ENCODE measurements around the gene ABCC8. TPM values are rescaled to one million over a fixed set of nuclear protein-coding genes. Genes with fewer than 3 reads are reported as not detected.

Gene ABCC8
- total and polyA plus RNA-seq, 2 of the 8 experiments (the other 6 are each of a cell fraction or from before 2014, with no cell fraction given), result 3.7 to 4.9 TPM

- TF ChIP-seq KDM4A (IDR thresholded peaks at IDR 0.05; ENCODE audit: low read depth, low read length, severe bottlenecking) (peak; percentile 75), RNF2 (IDR thresholded peaks at IDR 0.05; ENCODE audit: borderline replicate concordance, low read depth, low read length, missing control alignments, poor library complexity, severe bottlenecking) (peak; percentile 45), TAF1 (IDR thresholded peaks at IDR 0.05; ENCODE audit: low read depth, low read length) (peak; percentile 36; the same call in 1 of the 2 replicates), EP300 (IDR thresholded peaks at IDR 0.05; ENCODE audit: borderline replicate concordance in 1 of 2, low read depth in 2 of 2, low read length in 2 of 2) (no peak), CTCF (IDR thresholded peaks at IDR 0.05; ENCODE audit: control extremely low read depth in 1 of 3, insufficient read depth in 1 of 3, low read depth in 1 of 3, low read length in 3 of 3) (no peak), POU5F1 (IDR thresholded peaks at IDR 0.05; ENCODE audit: low read depth, low read length) (no peak), SIN3A (conservative IDR thresholded peaks at IDR 0.05 in 1 of 2, IDR thresholded peaks at IDR 0.05 in 1 of 2; ENCODE audit: low read depth in 1 of 2, low read length in 2 of 2) (no peak), MAFK (IDR thresholded peaks at IDR 0.05; ENCODE audit: low read depth, low read length) (no peak), SP1 (IDR thresholded peaks at IDR 0.05; ENCODE audit: low read depth, low read length) (no peak), HDAC2 (IDR thresholded peaks at IDR 0.05; ENCODE audit: borderline replicate concordance in 1 of 2, low read depth in 2 of 2, low read length in 2 of 2) (peak in 1 of 2 experiments; percentile 66; a peak in 1 of 4 replicates), CHD2 (IDR thresholded peaks at IDR 0.05; ENCODE audit: low read length) (peak; percentile 86), ASH2L (IDR thresholded peaks at IDR 0.05; ENCODE audit: low read length) (peak; percentile 32), PHF8 (conservative IDR thresholded peaks at IDR 0.05; ENCODE audit: low read depth, low read length) (peak; percentile 37; the same call in 1 of the 2 replicates), SUZ12 (IDR thresholded peaks at IDR 0.05; ENCODE audit: low read length) (peak; percentile 69; the same call in 1 of the 2 replicates), GTF2F1 (IDR thresholded peaks at IDR 0.05; ENCODE audit: borderline replicate concordance, low read depth, low read length) (no peak), E2F6 (IDR thresholded peaks at IDR 0.05) (peak; percentile 86), CEBPB (IDR thresholded peaks at IDR 0.05; ENCODE audit: low read depth, low read length) (peak; percentile 59), TBP (IDR thresholded peaks at IDR 0.05; ENCODE audit: low read depth, low read length) (no peak), JUN (IDR thresholded peaks at IDR 0.05; ENCODE audit: low read depth, low read length) (no peak)
These were observed 125.0 kb downstream of the ABCC8 start, which contains the start of gene NCR3LG1 (continued) for GRCh38 chr11:17351510-17352176.
